NK-92 treated with Interleukin-12 subunit alpha and Interleukin-12 subunit beta, amount 100 ng/mL, for 24 hours (cell line): Measurements from ENCODE around the gene BSPH1.
"Not testable (repeated sequence)": the region's sequence is repeated elsewhere in the genome, so short reads cannot be mapped to it uniquely, and the experiment has no call there.

Source experiments
- DNase-seq: peaks from one replicate; lab custom pipeline; 2025; lab: John Stamatoyannopoulos, UW

BSPH1 gene

DNA sequence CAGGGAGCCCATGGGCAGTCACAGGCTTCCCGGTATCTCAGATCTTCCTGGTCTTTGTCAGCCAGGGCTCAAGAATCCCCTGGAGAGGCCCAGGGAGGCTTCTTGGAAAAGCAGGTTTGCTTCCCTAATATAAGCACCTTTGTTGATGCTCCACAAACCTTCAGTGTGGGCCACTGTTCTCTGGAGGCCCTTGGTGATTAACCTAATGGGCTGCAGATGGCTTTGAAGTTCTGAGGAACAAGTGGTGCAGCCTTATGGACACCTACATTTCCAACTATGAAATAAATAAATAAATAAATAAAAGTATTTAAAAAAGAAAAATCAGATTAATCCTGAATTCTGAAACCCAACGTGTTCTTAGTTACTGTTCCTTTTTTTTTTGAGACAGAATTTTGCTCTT is at the start of gene BSPH1:
BSPH1 (minus strand) TSS at position 101 of the 400 bp plus-strand sequence; CDS start at position 12, 89 bp downstream.
- no peak for DNase-seq

DNA sequence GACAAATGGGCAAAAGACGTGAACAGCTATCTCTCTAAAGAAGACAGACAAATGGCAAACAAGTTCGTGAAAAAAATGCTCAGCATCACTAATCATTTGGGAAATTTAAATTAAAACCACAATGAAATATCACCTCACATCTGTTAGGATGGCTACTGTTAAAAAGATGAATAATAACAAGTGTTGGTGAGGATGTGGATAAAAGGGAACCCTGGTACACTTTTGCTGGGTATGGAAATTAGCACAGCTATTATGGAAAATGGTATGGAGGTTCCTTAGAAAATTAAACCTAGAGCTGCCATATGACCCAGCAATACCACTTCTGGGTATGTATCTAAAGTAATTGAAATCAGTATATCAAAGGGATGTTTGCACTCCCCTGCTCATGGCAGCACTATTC is 44.8 kb upstream of the BSPH1 start:
- no peak for DNase-seq

DNA sequence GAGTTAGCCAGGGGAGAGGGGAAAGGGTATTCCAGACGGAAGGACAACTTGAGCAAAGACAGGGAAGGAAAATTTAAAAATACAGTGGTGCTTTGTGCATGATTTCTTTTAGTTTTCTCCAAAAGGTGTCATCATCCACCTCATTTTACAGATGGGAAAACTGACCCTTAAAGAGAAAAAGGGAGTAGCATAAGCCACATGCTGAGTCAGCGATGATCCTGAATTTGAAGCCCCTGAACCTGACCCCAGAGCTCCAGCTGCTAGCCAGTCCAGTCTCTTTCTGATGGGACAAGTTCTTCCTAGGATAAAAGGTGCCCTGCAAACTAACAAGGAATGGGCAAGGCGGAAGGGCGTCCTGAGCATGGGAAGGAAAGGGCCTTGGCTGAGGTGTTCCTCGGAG is 41.6 kb upstream of the BSPH1 start:
- no peak for DNase-seq

DNA sequence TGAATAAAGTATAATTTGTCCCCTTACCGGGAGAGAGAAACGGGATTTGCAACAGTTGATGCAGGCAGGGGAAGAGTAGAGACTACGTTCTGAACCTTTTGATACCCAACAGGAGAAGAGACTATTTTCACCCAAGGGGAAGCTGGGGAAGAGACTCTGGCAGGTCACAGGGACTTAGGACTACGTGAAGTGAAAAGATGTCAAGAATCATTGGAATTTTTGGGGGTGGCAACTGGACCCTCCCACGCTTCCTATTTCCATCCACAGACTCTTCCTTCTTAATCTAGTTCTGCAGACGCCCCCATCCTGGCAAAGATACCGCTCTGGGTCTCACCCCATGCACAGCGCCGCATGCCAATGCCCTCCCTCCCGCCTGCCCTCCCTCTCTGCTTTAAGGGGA is 38.1 kb upstream of the BSPH1 start:
- DNase-seq: no peak

DNA sequence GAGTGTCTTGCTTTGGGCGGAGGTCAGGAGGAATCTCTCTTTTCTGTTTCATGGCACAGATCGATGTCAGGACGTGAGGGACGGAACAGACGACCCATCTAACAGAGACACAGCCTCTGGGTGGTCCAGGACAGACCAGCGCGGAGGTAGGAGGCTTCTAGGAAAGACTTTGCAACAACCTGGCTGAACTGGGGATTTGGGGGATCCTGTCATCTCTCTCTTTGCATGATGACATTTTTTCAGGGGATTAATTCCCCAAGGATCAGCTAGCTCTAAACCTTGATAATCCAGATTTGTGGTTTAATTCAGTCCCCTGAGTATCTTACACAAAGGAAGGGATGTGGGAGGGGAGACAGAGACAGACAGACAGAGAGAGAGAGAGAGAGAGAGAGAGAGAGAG is 37.5 kb upstream of the BSPH1 start:
- no peak for DNase-seq

DNA sequence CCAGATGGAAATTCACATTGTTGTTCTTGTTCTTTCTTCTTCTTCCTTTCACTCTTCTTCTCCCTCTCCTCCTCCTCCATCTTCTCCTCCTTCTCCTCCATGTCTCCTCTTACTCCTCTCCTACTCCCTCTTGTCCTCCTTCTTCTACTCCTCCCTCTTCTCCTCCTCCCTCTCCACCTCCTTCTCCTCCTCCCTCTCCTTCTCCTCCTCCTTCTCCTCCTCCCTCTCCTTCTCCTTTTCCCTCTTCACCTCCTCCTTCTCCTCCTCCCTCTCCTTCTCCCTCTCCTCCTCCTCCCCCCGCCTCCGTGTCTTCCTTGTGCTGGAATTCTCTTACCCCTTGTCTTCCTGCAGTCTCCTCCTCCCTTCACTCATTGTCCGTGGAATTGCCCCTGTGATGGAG is 33.5 kb upstream of the BSPH1 start:
- DNase-seq: no peak

DNA sequence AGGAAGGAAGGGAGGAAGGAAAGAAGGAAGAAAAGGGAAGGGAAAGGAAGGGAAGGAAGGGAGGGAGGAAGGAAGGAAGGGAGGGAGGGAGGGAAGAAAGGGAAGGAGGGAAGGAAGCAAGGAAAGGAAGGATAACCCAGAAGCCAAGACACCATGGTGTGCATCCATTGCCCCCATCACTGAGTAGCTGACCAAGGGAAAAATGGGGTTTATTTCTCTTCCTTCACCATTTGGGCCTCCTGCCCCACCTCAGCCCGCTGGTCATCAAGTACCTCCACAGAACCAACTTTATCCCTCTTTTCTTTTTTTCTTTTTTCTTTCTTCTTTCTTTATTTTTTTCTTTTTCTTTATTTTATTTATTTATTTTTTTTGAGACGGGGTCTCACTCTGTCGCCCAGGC is 31.5 kb upstream of the BSPH1 start:
- no peak for DNase-seq

DNA sequence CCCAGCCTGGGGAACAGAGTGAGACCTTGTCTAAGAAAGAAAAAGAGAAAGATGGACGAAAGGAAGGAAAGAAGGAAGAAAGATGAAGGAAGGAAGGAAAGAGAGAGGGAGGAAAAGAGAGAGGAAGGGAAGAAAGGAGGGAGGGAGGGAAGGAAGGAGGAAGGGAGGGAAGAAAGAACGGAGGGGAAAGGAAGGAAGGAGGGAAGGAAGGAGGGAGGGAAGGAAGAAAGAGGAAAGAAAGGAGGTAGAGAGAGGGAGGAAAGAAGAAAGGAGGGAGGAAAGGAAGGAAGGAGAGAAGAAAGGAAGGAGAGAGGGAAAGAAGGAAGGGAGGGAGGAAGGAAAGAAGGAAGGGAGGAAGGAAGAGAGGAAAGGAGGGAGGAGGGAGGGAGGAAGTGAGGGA is 31.0 kb upstream of the BSPH1 start:
- DNase-seq: no peak

- DNase-seq: no peak
These were observed 28.7 kb upstream of the BSPH1 start for GRCh38 chr19:48020686-48021085.

GRCh38 chr19:48010932-48011758 is 19.2 kb upstream of the BSPH1 start:
- DNase-seq: no peak

- DNase-seq: no peak
These were observed 14.8 kb upstream of the BSPH1 start for GRCh38 chr19:48006762-48007161.

- DNase-seq: no peak
These were observed 12.3 kb upstream of the BSPH1 start for GRCh38 chr19:48004236-48004635.

DNA sequence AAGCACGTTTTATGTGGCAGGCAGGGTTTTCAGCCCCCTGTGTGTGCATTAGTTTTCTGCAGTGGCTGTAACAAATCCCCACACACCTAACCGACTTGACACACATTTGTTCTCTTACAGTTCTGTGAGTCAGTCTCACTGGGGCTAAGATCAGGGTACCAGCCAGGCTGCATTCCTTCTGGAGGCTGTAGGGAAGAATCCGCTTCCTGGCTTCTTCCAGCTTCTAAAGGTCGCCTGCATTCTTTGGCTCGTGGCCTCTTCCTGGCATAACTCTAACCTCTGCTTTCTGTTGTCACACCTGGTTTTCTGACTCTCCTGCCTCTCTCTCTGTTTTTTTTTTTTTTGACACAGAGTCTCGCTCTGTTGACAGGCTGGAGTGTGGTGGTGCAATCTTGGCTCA is 8.9 kb upstream of the BSPH1 start:
- no peak for DNase-seq

- DNase-seq: no peak
These were observed 6.8 kb upstream of the BSPH1 start for GRCh38 chr19:47998800-47999199.

DNA sequence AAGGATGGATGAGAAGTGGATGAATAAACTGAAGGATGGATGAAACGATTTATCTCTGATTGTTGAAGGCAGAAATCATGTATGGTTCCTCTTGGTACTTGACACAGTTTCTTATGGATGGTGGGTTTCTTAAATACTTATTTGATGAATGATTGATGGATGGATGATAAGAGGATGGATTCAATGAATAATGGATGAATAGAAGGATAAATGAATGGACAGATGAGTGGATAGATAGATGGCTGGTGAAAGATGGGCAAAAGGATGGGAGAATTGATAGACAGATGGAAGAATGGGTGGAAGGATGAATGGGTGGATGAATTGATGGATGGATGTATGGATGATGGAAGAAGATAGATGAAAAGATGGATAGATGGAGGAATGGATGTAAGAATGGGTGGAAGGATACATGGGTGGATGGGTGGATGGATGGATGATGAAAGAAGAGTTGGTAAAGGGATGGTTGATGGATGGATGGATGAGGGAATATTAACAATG is 4.3 kb upstream of the BSPH1 start:
- DNase-seq: no peak

DNA sequence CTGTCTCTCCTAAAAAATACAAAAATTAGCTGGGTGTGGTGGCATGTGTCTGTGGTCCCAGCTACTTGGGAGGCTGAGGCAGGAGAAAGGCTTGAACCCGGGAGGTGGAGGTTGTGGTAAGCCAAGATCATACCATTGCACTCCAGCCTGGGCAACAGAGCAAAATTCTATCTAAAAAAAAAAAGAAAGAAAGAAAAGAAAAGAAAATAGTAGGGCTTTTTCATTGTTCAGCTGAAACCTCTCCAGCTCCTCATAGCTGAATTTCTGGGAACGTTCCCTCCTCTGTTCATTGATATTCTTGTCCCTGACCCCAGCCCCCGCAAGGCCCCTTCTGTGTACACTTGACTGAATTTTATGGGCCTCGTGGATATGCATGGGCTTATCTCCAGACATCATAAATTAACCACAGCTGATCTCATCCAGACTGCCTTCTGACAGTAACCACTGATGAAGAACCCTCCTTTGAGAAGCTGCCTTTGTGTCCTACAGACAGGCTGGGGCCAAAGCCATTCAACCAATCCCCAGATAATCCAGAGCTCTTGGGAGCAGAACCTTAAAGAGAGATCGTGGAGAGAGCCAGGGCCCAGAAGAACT is 2.3 kb upstream of the BSPH1 start, which contains the start of gene ELSPBP1:
ELSPBP1 (plus strand) TSS at position 424 of the 594 bp plus-strand sequence. CDS start 14,036 bp downstream, outside the sequence.
- no peak for DNase-seq

DNA sequence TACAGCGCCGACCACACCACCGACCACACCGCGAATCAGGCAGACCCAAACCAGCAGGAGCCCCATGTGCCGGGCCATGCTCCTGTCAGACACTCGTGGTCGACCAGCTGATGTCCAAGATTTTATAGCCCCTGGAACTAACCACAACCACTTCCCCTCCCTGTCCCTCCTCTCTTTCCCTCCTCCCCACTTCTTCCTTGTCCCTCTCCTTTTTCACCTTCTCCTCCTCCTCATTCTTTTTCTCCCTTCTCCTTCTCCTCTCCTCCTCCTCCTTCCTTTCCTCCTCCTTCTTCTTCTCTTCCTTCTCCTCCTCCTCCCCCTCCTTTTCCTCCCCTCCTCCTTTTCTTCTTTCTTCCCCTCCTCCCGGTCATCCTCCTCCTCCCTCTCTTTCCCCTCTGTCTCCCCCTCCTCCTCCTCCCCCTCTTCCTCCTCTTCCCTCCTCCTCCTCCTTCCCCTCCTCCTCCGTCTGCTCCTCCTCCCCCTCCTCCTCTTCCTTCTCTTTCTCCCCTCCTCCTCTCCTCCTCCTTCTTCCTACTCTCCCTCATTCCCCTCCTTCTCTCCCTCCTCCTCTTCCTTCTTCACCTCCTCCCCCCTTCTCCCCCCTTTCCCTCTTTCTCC is 670 bp downstream of the BSPH1 start:
- DNase-seq: no peak

DNA sequence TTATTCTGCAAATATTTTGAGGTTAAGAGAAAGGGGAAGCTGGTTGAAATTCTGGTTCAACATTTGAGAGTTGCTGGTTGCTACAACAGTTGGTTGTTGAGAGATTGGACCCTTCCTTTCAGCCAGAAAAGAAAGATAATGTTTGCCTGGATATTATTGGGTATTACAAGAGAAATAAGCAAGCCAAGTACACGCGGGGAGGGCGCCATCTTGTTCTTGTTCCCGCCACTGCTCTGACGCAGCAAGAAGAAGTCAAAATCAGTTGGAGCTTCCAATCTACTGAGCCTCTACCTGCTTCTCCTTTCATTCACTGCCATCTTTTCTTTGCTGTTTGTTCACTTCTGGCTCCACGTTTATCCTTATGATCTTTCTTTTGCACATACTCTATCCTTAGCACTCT is 18.4 kb downstream of the BSPH1 start:
- no peak for DNase-seq

DNA sequence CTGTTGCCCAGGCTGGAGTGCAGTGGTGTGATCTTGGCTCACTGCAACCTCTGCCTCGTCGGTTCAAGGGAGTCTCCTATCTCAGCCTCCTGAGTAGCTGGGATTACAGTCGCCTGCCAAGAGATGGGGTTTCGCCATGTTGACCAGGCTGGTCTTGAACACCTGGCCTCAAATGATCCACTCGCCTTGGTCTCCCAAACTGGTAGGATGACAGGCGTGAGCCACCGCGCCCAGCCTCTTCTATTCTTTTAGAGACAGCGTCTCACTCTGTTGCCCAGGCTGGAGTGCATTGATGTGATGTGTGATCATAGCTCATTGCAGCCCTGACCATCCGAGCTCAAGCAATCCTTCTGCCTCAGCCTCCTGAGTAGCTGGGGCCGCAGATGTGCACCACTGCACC is 36.0 kb downstream of the BSPH1 start:
- not testable (repeated sequence) for DNase-seq

DNA sequence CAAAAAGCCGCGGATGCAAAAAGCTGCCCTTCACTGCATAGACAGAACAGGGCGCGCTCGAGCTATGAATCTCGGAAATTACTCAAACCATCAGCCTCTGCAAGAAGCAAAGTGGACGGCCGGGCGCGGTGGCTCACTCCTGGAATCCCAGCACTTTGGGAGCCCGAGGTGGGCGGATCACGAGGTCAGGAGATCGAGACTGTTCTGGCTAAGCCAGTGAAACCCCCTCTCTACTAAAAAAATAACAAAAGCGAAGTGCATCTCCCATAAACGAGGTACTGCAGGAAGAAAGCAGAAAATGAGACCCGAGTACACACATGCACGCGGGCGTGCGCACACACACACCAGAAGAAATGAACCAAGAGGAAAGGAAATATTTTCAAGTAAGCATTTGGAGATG is 39.8 kb downstream of the BSPH1 start:
- DNase-seq: not testable (repeated sequence)

GRCh38 chr19:47949852-47950521 is 42.0 kb downstream of the BSPH1 start:
- DNase-seq: not testable (repeated sequence)

- DNase-seq: not testable (repeated sequence)
These were observed 63.4 kb downstream of the BSPH1 start for GRCh38 chr19:47928581-47928980.
